K562 (cell line): ENCODE measurements around the gene PCBP3. TPM values are rescaled to one million over a fixed set of nuclear protein-coding genes. Genes with fewer than 3 reads are reported as not detected.

ENCODE experiments used
- ATAC-seq: fragments of 200-7000 bp; cut with Tn5 transposase; 3 replicates; pipeline ENCODE4 v1.9.1; 2020; ENCODE audit warnings: moderate library complexity
- BruUV-seq: library from RNA; stranded (reverse); fragments of 400-500 nt; replicated peaks from 2 replicates; lab custom pipeline; 2021; lab: Mats Ljungman, UMichigan
- CTCF ChIA-PET: fragments of 300-600 bp; formaldehyde crosslinking; extraction: SDS; loops from one replicate; lab custom pipeline; 2021; ENCODE audit warnings: low intra/inter-chr PET ratio; lab: Yijun Ruan, JAX
- POLR2A ChIA-PET: fragments of 300-600, 350-650 bp; sonication (Branson Sonifier 250); formaldehyde crosslinking; extraction: SDS; loops from one replicate; lab custom pipeline; 2021; ENCODE audit warnings: antibody characterized with exemption, inconsistent platforms; lab: Yijun Ruan, JAX
- DNase-seq, 4 experiments: peaks; one replicate each; pipeline versions ENCODE4 v3.0.0 to v3.0.0-alpha.2; 2011 to 2018; ENCODE audit warnings: low spot score in 3 of 4, mixed read lengths in 3 of 4; ENCODE audit errors: extremely low read depth in 1 of 4
- FAIRE-seq: peaks from 2 replicates; lab custom pipeline; 2011; peaks lifted over from hg19 to GRCh38; lab: Jason Lieb, UNC
- H2AFZ ChIP-seq: 2 replicates; pipeline ENCODE4 v1.6.0; 2011; ENCODE audit warnings: low read depth, low read length, control low read depth, inconsistent platforms
- H3K27ac ChIP-seq: fragments of 200-600 bp; 3 replicates; pipeline ENCODE4 v1.8.0; 2011; ENCODE audit warnings: low read depth, mild to moderate bottlenecking, control low read depth, inconsistent platforms, low read length, moderate library complexity, mixed read lengths; ENCODE audit errors: extremely low read depth
- H3K27me3 ChIP-seq, 2 experiments: fragments of 300-600 bp in 1 of 2; 2 replicates in 1 of 2; 3 replicates in 1 of 2; pipeline versions ENCODE4 v1.6.0 to v1.8.0; 2011; ENCODE audit warnings: inconsistent platforms in 2 of 2, low read length in 2 of 2, mild to moderate bottlenecking in 1 of 2, mixed read lengths in 1 of 2, moderate library complexity in 1 of 2; ENCODE audit not compliant: control insufficient read depth in 2 of 2, insufficient read depth in 2 of 2
- H3K36me3 ChIP-seq: fragments of 300-600 bp; 3 replicates; pipeline ENCODE4 v1.8.0; 2011; ENCODE audit warnings: mild to moderate bottlenecking, low read length, inconsistent platforms; ENCODE audit not compliant: control insufficient read depth, insufficient read depth
- H3K4me1 ChIP-seq, 2 experiments: fragments of 200-600 bp in 1 of 2; replicated peaks in 1 of 2; 2 replicates in 1 of 2; 3 replicates in 1 of 2; pipeline versions ENCODE4 v1.5.1 to v1.8.0; 2011; ENCODE audit warnings: inconsistent platforms in 2 of 2, low read length in 2 of 2, mild to moderate bottlenecking in 1 of 2, mixed read lengths in 1 of 2, moderate library complexity in 1 of 2; ENCODE audit not compliant: control insufficient read depth in 2 of 2, insufficient read depth in 2 of 2
- H3K4me2 ChIP-seq: 2 replicates; pipeline ENCODE4 v1.6.1; 2011; ENCODE audit warnings: low read length, control low read depth, inconsistent platforms, mixed read lengths; ENCODE audit not compliant: insufficient read depth
- H3K4me3 ChIP-seq: fragments of 200-600 bp; sonication (generic), shearing (Covaris generic); 2 replicates; pipeline ENCODE4 v1.5.1; 2016; ENCODE audit warnings: control low read depth, inconsistent platforms
- H3K79me2 ChIP-seq: fragments of 200-600 bp; 3 replicates; pipeline ENCODE4 v1.8.0; 2011; ENCODE audit warnings: low read length, inconsistent platforms; ENCODE audit not compliant: control insufficient read depth, insufficient read depth
- H3K9ac ChIP-seq, 2 experiments: 2 replicates each; pipeline versions ENCODE4 v1.6.0 to v1.6.1; 2011; ENCODE audit warnings: low read depth in 2 of 2, low read length in 2 of 2, control low read depth in 1 of 2, inconsistent platforms in 1 of 2, mild to moderate bottlenecking in 1 of 2, mixed read lengths in 1 of 2; ENCODE audit not compliant: insufficient read depth in 1 of 2
- H3K9me1 ChIP-seq: one replicate; pipeline ENCODE4 v1.6.0; 2011; ENCODE audit warnings: inconsistent platforms, mild to moderate bottlenecking, low read length, moderate library complexity; ENCODE audit not compliant: control insufficient read depth, insufficient read depth
- H3K9me3 ChIP-seq: replicated peaks from 2 replicates; pipeline ENCODE4 v1.5.1; 2011; ENCODE audit warnings: low read depth, low read length, inconsistent platforms; ENCODE audit not compliant: control insufficient read depth, insufficient read depth
- H4K20me1 ChIP-seq: replicated peaks from 2 replicates; pipeline ENCODE4 v1.6.1; 2011; ENCODE audit warnings: low read length, inconsistent platforms, mixed read lengths; ENCODE audit not compliant: control insufficient read depth, insufficient read depth
- BRCA1 ChIP-seq, 2 experiments: fragments of 450-650 bp in 1 of 2; sonication (generic) in 1 of 2; formaldehyde crosslinking in 1 of 2; IDR thresholded peaks; 2 replicates each; pipeline versions ENCODE4 v1.5.0 to v1.6.1; 2017 to 2020; ENCODE audit warnings: mild to moderate bottlenecking in 1 of 2, missing genetic modification reagents in 1 of 2
- FOXK1 ChIP-seq: sonication (generic); formaldehyde crosslinking; IDR thresholded peaks from 2 replicates; pipeline ENCODE4 v1.8.0; 2022; ENCODE audit warnings: missing genetic modification reagents, mild to moderate bottlenecking, borderline replicate concordance
- HDAC1 ChIP-seq, 2 experiments: fragments of 450-650 bp; IDR thresholded peaks; 2 replicates each; pipeline ENCODE4 v1.6.1; 2016 to 2017; ENCODE audit warnings: inconsistent platforms in 1 of 2, mild to moderate bottlenecking in 1 of 2, moderate library complexity in 1 of 2
- HDAC8 ChIP-seq: fragments of 450-650 bp; IDR thresholded peaks from 2 replicates; pipeline ENCODE4 v1.6.1; 2016; ENCODE audit warnings: mild to moderate bottlenecking, missing genetic modification characterization, moderate library complexity, missing compliant biosample characterization
- HIVEP1 ChIP-seq: fragments of 250-450 bp; sonication (Bioruptor Pico); IDR thresholded peaks from 2 replicates; pipeline ENCODE4 v1.4.0; 2020; ENCODE audit warnings: mild to moderate bottlenecking
- TAF9B ChIP-seq: fragments of 450-650 bp; IDR thresholded peaks from 2 replicates; pipeline ENCODE4 v1.6.1; 2018; ENCODE audit warnings: mild to moderate bottlenecking; ENCODE audit not compliant: partially characterized antibody
- ZNF384 ChIP-seq: IDR thresholded peaks from 2 replicates; pipeline ENCODE4 v1.6.1; 2012; ENCODE audit warnings: low read depth, low read length, improper control_type of control experiment
- ZNF57 ChIP-seq: fragments of 450-650 bp; formaldehyde crosslinking; IDR thresholded peaks from 2 replicates; pipeline ENCODE4 v1.4.0; 2020; ENCODE audit warnings: mild to moderate bottlenecking, moderate library complexity
- WGBS: fragments of 100-300 bp; shearing (Covaris generic); methylation state at CpG from one replicate; pipeline ENCODE4 v1.1.6; 2016; ENCODE audit warnings: low coverage, mixed read lengths; ENCODE audit not compliant: insufficient coverage; ENCODE audit errors: missing lambda C conversion rate; 5-methylcytosine and 5-hydroxymethylcytosine counted together
- in situ Hi-C: fragments of 300-500 bp; cut with MboI; formaldehyde crosslinking; loops from 4 replicates; pipeline ENCODE4 v1.15.0; 2018; ENCODE audit warnings: inconsistent platforms, mixed read lengths
- intact Hi-C: fragments of 100-400 bp; cut with micrococcal nuclease; formaldehyde crosslinking; loops from 2 replicates; pipeline ENCODE4 v1.14.2; 2022
- polyA plus RNA-seq, 8 experiments: library from polyadenylated mRNA; depleted of rRNA in 4 of 8; stranded (reverse) in 5 of 8; unstranded in 3 of 8; fragments of >200 nt; fragmentation: Nextera tagmentation in 2 of 8; fragmentation: Illumina TruSeq in 1 of 8; extraction: Ambion mirVana in 2 of 8; extraction: Trizol in 1 of 8; gene quantifications; 2 replicates each; pipeline versions ENCODE4 v1.2.1 to v1.2.3, GENCODE V29; 2011 to 2014; ENCODE audit warnings: inconsistent platforms in 1 of 8, missing spikeins in 1 of 8
- total RNA-seq, 7 experiments: library from RNA; depleted of rRNA in 6 of 7; stranded (reverse); fragments of >200 nt in 6 of 7; fragmentation: Illumina TruSeq in 2 of 7; extraction: Trizol in 2 of 7; gene quantifications; 2 replicates each; pipeline versions ENCODE4 v1.2.1 to v1.2.3, GENCODE V29; 2011 to 2021; ENCODE audit warnings: low replicate concordance in 1 of 7
- TF ChIP-seq, protein P1 (sequence below): fragments of 450-650 bp; formaldehyde crosslinking; IDR thresholded peaks from 2 replicates; pipeline ENCODE4 v1.4.0; 2020; ENCODE audit warnings: mild to moderate bottlenecking, moderate library complexity
- TF ChIP-seq, protein P2 (sequence below): fragments of 450-650 bp; IDR thresholded peaks from 2 replicates; pipeline ENCODE4 v1.6.1; 2016; ENCODE audit warnings: mild to moderate bottlenecking, moderate library complexity

PCBP3 gene
- total and polyA plus RNA-seq, 9 of the 15 experiments (the other 6 are each of a cell fraction or from before 2014, with no cell fraction given): 0.18 TPM; not detected in 8

DNA sequence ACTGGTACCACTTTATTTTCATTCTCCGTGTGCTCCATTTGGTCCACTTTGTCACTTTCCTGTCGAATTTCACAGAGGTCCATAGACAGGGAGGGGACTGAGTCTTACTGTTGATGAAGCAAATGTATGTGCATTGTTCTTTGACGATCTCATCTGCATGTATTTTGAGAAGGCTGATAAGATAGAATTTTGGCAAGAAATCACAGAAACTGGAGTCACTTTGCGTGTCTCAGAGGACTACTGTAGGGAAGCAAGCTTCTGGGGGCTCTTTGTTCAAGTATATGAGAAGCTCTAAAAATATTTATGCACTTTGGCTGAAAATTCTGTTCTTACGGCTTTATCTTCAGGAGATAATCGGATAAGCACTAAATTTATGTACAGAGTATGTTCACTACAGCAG is 78.1 kb downstream of the PCBP3 start:
- H3K4me2 ChIP-seq: no peak overlapping the region
- H3K9me1 ChIP-seq: no peaks in the 10 kb centered on the region
- H3K4me1 ChIP-seq: no peaks in the 10 kb centered on the region
- H3K4me3 ChIP-seq: no peak overlapping the region
- ChIA-PET CTCF (no interaction called here), POLR2A (no interaction called here)
- no TSS peak for BruUV-seq
- H3K79me2 ChIP-seq: no peaks in the 10 kb centered on the region
- no peak for FAIRE-seq
- H3K36me3 ChIP-seq: no peaks in the 10 kb centered on the region
- H4K20me1 ChIP-seq: no peaks in the 10 kb centered on the region
- H3K27me3 ChIP-seq: peaks cover 5 to 9% of the 10 kb centered on the region in 2 experiments; a peak in 2 of 5 replicates
- H3K9me3 ChIP-seq: no peaks in the 10 kb centered on the region
- 0% methylated on average over 6 of the region's 6 CpGs for WGBS
- in situ Hi-C loops (no loop called here), intact Hi-C loops (no loop called here)
- no peak overlapping the region for H3K9ac ChIP-seq
- H2AFZ ChIP-seq: no peak overlapping the region
- ATAC-seq: no peak
- no peak overlapping the region for H3K27ac ChIP-seq
- no peak for DNase-seq
- TF ChIP-seq FOXK1 (no peak), BRCA1 (IDR thresholded peaks at IDR 0.05) (no peak), BRCA1 (CRISPR knock-in tag; IDR thresholded peaks at IDR 0.05) (no peak), ZNF384 (no peak), HDAC1 (IDR thresholded peaks at IDR 0.05) (no peak), HDAC8 (tag) (no peak), HIVEP1 (CRISPR knock-in tag) (no peak), ZNF57 (CRISPR knock-in tag) (no peak), TAF9B (no peak)
- TF ChIP-seq, protein P1, sequence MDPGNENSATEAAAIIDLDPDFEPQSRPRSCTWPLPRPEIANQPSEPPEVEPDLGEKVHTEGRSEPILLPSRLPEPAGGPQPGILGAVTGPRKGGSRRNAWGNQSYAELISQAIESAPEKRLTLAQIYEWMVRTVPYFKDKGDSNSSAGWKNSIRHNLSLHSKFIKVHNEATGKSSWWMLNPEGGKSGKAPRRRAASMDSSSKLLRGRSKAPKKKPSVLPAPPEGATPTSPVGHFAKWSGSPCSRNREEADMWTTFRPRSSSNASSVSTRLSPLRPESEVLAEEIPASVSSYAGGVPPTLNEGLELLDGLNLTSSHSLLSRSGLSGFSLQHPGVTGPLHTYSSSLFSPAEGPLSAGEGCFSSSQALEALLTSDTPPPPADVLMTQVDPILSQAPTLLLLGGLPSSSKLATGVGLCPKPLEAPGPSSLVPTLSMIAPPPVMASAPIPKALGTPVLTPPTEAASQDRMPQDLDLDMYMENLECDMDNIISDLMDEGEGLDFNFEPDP (CRISPR knock-in tag): no peak
- TF ChIP-seq, protein P2, sequence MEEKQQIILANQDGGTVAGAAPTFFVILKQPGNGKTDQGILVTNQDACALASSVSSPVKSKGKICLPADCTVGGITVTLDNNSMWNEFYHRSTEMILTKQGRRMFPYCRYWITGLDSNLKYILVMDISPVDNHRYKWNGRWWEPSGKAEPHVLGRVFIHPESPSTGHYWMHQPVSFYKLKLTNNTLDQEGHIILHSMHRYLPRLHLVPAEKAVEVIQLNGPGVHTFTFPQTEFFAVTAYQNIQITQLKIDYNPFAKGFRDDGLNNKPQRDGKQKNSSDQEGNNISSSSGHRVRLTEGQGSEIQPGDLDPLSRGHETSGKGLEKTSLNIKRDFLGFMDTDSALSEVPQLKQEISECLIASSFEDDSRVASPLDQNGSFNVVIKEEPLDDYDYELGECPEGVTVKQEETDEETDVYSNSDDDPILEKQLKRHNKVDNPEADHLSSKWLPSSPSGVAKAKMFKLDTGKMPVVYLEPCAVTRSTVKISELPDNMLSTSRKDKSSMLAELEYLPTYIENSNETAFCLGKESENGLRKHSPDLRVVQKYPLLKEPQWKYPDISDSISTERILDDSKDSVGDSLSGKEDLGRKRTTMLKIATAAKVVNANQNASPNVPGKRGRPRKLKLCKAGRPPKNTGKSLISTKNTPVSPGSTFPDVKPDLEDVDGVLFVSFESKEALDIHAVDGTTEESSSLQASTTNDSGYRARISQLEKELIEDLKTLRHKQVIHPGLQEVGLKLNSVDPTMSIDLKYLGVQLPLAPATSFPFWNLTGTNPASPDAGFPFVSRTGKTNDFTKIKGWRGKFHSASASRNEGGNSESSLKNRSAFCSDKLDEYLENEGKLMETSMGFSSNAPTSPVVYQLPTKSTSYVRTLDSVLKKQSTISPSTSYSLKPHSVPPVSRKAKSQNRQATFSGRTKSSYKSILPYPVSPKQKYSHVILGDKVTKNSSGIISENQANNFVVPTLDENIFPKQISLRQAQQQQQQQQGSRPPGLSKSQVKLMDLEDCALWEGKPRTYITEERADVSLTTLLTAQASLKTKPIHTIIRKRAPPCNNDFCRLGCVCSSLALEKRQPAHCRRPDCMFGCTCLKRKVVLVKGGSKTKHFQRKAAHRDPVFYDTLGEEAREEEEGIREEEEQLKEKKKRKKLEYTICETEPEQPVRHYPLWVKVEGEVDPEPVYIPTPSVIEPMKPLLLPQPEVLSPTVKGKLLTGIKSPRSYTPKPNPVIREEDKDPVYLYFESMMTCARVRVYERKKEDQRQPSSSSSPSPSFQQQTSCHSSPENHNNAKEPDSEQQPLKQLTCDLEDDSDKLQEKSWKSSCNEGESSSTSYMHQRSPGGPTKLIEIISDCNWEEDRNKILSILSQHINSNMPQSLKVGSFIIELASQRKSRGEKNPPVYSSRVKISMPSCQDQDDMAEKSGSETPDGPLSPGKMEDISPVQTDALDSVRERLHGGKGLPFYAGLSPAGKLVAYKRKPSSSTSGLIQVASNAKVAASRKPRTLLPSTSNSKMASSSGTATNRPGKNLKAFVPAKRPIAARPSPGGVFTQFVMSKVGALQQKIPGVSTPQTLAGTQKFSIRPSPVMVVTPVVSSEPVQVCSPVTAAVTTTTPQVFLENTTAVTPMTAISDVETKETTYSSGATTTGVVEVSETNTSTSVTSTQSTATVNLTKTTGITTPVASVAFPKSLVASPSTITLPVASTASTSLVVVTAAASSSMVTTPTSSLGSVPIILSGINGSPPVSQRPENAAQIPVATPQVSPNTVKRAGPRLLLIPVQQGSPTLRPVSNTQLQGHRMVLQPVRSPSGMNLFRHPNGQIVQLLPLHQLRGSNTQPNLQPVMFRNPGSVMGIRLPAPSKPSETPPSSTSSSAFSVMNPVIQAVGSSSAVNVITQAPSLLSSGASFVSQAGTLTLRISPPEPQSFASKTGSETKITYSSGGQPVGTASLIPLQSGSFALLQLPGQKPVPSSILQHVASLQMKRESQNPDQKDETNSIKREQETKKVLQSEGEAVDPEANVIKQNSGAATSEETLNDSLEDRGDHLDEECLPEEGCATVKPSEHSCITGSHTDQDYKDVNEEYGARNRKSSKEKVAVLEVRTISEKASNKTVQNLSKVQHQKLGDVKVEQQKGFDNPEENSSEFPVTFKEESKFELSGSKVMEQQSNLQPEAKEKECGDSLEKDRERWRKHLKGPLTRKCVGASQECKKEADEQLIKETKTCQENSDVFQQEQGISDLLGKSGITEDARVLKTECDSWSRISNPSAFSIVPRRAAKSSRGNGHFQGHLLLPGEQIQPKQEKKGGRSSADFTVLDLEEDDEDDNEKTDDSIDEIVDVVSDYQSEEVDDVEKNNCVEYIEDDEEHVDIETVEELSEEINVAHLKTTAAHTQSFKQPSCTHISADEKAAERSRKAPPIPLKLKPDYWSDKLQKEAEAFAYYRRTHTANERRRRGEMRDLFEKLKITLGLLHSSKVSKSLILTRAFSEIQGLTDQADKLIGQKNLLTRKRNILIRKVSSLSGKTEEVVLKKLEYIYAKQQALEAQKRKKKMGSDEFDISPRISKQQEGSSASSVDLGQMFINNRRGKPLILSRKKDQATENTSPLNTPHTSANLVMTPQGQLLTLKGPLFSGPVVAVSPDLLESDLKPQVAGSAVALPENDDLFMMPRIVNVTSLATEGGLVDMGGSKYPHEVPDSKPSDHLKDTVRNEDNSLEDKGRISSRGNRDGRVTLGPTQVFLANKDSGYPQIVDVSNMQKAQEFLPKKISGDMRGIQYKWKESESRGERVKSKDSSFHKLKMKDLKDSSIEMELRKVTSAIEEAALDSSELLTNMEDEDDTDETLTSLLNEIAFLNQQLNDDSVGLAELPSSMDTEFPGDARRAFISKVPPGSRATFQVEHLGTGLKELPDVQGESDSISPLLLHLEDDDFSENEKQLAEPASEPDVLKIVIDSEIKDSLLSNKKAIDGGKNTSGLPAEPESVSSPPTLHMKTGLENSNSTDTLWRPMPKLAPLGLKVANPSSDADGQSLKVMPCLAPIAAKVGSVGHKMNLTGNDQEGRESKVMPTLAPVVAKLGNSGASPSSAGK: no peak
